ENCODE results near the gene DSC1.

DSC1 gene

GRCh38 chr18:31102941-31103340, 59.7 kb downstream of the DSC1 start:
- DNase-seq: no peak

- no peak for DNase-seq
Observed at GRCh38 chr18:31102025-31102684, 60.5 kb downstream of the DSC1 start, which contains the start of gene DSC2. TSS of gene DSC2 (minus strand) at chr18:31102421. CDS start at chr18:31101971, 450 bp downstream.

GRCh38 chr18:31101183-31102024, 61.3 kb downstream of the DSC1 start:
- DNase-seq: no peak

GRCh38 chr18:31100436-31101182, 62.0 kb downstream of the DSC1 start:
- no peak for DNase-seq

GRCh38 chr18:31099450-31100230, 63.0 kb downstream of the DSC1 start:
- DNase-seq: no peak

- DNase-seq: no peak
Observed at GRCh38 chr18:31098878-31099277, 63.8 kb downstream of the DSC1 start.

- DNase-seq: no peak
Observed at GRCh38 chr18:31097666-31098065, 65.0 kb downstream of the DSC1 start.

- DNase-seq: no peak
Observed at GRCh38 chr18:31093880-31094279, 68.8 kb downstream of the DSC1 start.

GRCh38 chr18:31093294-31093693, 69.4 kb downstream of the DSC1 start:
- DNase-seq: no peak

GRCh38 chr18:31091350-31091749, 71.3 kb downstream of the DSC1 start:
- DNase-seq: no peak

- DNase-seq: no peak
Observed at GRCh38 chr18:31088532-31088931, 74.1 kb downstream of the DSC1 start.

- no peak for DNase-seq
Observed at GRCh38 chr18:31079973-31080372, 82.7 kb downstream of the DSC1 start.
